Gastrocnemius medialis (tissue), 4 donors: Measurements from ENCODE around the gene VIP. TPM values are rescaled to one million over a fixed set of nuclear protein-coding genes. Genes with fewer than 3 reads are reported as not detected.
A peak's percentile ranks its signal among the peaks of the same experiment; 100 is the strongest.
"Not testable (repeated sequence)": the region's sequence is repeated elsewhere in the genome, so short reads cannot be mapped to it uniquely, and the experiment has no call there.

Source experiments
- ATAC-seq, 2 donors: fragments of 150-250 bp; one replicate each; pipeline ENCODE4 v1.9.1; 2016
- DNase-seq, 2 donors: peaks; one replicate each; pipeline ENCODE4 v3.0.0-alpha.2; 2019
- H3K27ac ChIP-seq, 4 donors: fragments of 200-600 bp; sonication (generic); 1 replicate in 1 of 4; 2 replicates in 3 of 4; pipeline ENCODE4 v1.5.1; 2016 to 2018; ENCODE audit warnings: mild to moderate bottlenecking in 2 of 4, moderate library complexity in 1 of 4
- H3K27me3 ChIP-seq, 3 donors: fragments of 200-600 bp; sonication (generic) in 2 of 3; 1 replicate in 1 of 3; 2 replicates in 2 of 3; pipeline versions ENCODE4 v1.5.1 to v1.6.0; 2016 to 2019; ENCODE audit warnings: mild to moderate bottlenecking in 1 of 3, moderate library complexity in 1 of 3
- H3K36me3 ChIP-seq, 2 donors: fragments of 200-600 bp; sonication (generic) in 1 of 2; one replicate each; pipeline ENCODE4 v1.5.1; 2017 to 2018
- H3K4me1 ChIP-seq, 2 donors: fragments of 200-600 bp; sonication (generic) in 1 of 2; one replicate each; pipeline ENCODE4 v1.5.1; 2016 to 2017; ENCODE audit warnings: mild to moderate bottlenecking in 2 of 2
- H3K4me3 ChIP-seq, 4 donors: fragments of 200-600 bp; sonication (generic) in 3 of 4; 1 replicate in 1 of 4; 2 replicates in 3 of 4; pipeline ENCODE4 v1.5.1; 2016 to 2019; ENCODE audit warnings: mild to moderate bottlenecking in 2 of 4
- H3K9me3 ChIP-seq, 3 donors: fragments of 200-600 bp; sonication (generic) in 2 of 3; 1 replicate in 1 of 3; 2 replicates in 2 of 3; pipeline ENCODE4 v1.5.1; 2016 to 2019
- CTCF ChIP-seq, 5 experiments: fragments of 450-650 bp in 3 of 5; fragments of 200-600 bp in 2 of 5; sonication (generic) in 2 of 5; IDR thresholded peaks in 4 of 5; conservative IDR thresholded peaks in 1 of 5; 1 replicate in 4 of 5; 2 replicates in 1 of 5; pipeline ENCODE4 v1.5.1; 2016 to 2019; ENCODE audit warnings: antibody characterized with exemption in 5 of 5, mild to moderate bottlenecking in 3 of 5, moderate library complexity in 3 of 5
- POLR2A ChIP-seq, 2 donors: fragments of 450-650 bp; IDR thresholded peaks; one replicate each; pipeline ENCODE4 v1.6.1; 2017; ENCODE audit warnings: antibody characterized with exemption in 2 of 2, mild to moderate bottlenecking in 2 of 2, moderate library complexity in 2 of 2
- in situ Hi-C, 4 donors: fragments of 200-750 bp; cut with MboI; loops; one replicate each; pipeline versions ENCODE4 v1.15.0 to v1.8.0; 2017; ENCODE audit warnings: low sequenced_read_pairs in 4 of 4
- intact Hi-C: fragments of 100-400 bp; cut with DNase I; formaldehyde crosslinking; loops from one replicate; pipeline ENCODE4 v1.15.1; 2023; ENCODE audit warnings: low total_unique reads
- total RNA-seq, 4 donors: library from RNA; depleted of rRNA; stranded (reverse); fragments of >200 nt; gene quantifications; one replicate each; pipeline versions ENCODE4 v1.1.0 to v1.2.3, GENCODE V29; 2016

VIP gene
- total RNA-seq = under 1 TPM in 1 of 4 donors, not detected in 3; 0.88 TPM

DNA sequence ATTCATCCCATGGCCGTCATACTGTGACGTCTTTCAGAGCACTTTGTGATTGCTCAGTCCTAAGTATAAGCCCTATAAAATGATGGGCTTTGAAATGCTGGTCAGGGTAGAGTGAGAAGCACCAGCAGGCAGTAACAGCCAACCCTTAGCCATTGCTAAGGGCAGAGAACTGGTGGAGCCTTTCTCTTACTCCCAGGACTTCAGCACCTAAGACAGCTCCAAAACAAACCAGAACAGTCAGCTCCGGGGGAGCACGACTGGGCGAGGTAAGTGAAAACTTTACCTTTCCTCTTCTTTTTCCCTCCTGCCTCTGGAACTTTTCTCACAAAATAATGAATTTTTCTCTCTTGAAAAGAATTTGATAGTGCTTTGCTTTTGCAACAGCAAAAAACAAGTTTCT lies at the start of gene VIP:
VIP (plus strand) TSS at position 104 of the 400 bp plus-strand sequence. CDS start 1,381 bp downstream, outside the sequence.
- Histone ChIP-seq H3K27ac (no peak within 1 kb of the TSS), H3K27me3 (no peaks in the 10 kb centered on the region), H3K9me3 (no peaks in the 10 kb centered on the region), H3K4me3 (no peak within 1 kb of the TSS), H3K4me1 (no peaks in the 10 kb centered on the region), H3K36me3 (no peaks in the 10 kb centered on the region)
- ATAC-seq (no peak), DNase-seq (no peak)
- intact Hi-C loops = no loop called here
- TF ChIP-seq POLR2A (IDR thresholded peaks at IDR 0.05) (no peak), CTCF (IDR thresholded peaks at IDR 0.05 in 4 of 5, conservative IDR thresholded peaks at IDR 0.05 in 1 of 5) (no peak)
- in situ Hi-C loops = no loop called here

GRCh38 chr6:152701081-152701862 lies 49.3 kb upstream of the VIP start:
- peak overlapping the region; percentile 21 to 72 (median 60) for H3K27ac ChIP-seq
- H3K4me1 ChIP-seq = peaks cover 0 to 7% of the 10 kb centered on the region in 2 donors
- no peaks in the 10 kb centered on the region for H3K27me3 ChIP-seq
- DNase-seq (no peak), ATAC-seq (no peak)
- H3K4me3 ChIP-seq = peak overlapping the region; percentile 20 to 43 (median 28)
- in situ Hi-C loops = no loop called here
- H3K9me3 ChIP-seq = no peaks in the 10 kb centered on the region
- intact Hi-C loops = no loop called here
- no peaks in the 10 kb centered on the region for H3K36me3 ChIP-seq
- TF ChIP-seq CTCF (IDR thresholded peaks at IDR 0.05 in 4 of 5, conservative IDR thresholded peaks at IDR 0.05 in 1 of 5) (no peak), POLR2A (IDR thresholded peaks at IDR 0.05) (no peak)

DNA sequence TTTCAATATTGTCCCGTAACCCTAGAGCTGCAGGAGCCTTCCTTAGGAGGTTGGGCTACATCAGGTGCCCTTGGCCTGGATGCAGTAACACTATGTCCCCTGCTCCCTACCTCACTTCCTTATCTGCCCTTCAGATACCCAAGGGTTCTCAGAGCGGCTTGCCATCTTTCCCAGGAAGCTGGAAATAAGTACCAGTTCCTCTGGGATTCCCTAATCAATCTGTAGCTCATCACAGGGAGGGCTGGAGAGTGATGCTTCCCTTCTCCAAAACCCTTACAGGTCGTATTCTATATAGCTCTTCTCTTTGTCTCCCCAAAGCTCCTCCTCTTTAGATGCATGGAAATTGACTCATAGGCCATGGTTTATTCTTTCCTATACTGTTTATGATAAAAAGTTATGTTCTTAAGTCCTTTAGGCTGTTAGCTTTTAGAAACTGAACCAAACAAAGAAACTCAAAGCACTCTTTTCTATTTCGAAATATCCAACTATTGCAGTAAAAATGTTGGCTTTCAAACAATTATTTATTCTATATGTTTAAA lies 48.7 kb upstream of the VIP start:
- Histone ChIP-seq H3K27me3 (no peaks in the 10 kb centered on the region), H3K4me3 (peak overlapping the region in 2 of 4 donors; percentile 16 to 43), H3K4me1 (peaks cover 0 to 7% of the 10 kb centered on the region in 2 donors), H3K9me3 (no peaks in the 10 kb centered on the region), H3K36me3 (no peaks in the 10 kb centered on the region), H3K27ac (peak overlapping the region in 3 of 4 donors; percentile 55 to 72 (median 65))
- in situ Hi-C loops (no loop called here), intact Hi-C loops (no loop called here)
- DNase-seq (no peak), ATAC-seq (no peak)
- TF ChIP-seq POLR2A (IDR thresholded peaks at IDR 0.05) (no peak), CTCF (IDR thresholded peaks at IDR 0.05 in 4 of 5, conservative IDR thresholded peaks at IDR 0.05 in 1 of 5) (no peak)

GRCh38 chr6:152703750-152704149 lies 46.8 kb upstream of the VIP start:
- in situ Hi-C loops, DNase-seq, H3K36me3 ChIP-seq, H3K27me3 ChIP-seq, H3K4me3 ChIP-seq, intact Hi-C loops, H3K9me3 ChIP-seq, H3K4me1 ChIP-seq, ATAC-seq, H3K27ac ChIP-seq: not testable (repeated sequence)

- DNase-seq (no peak), ATAC-seq (no peak)
- H3K9me3 ChIP-seq = no peaks in the 10 kb centered on the region
- peaks cover 0 to 7% of the 10 kb centered on the region in 2 donors for H3K4me1 ChIP-seq
- H3K36me3 ChIP-seq = no peaks in the 10 kb centered on the region
- H3K27ac ChIP-seq = no peak overlapping the region
- TF ChIP-seq POLR2A (IDR thresholded peaks at IDR 0.05) (no peak), CTCF (IDR thresholded peaks at IDR 0.05 in 4 of 5, conservative IDR thresholded peaks at IDR 0.05 in 1 of 5) (no peak)
- in situ Hi-C loops = no loop called here
- no peaks in the 10 kb centered on the region for H3K27me3 ChIP-seq
- no peak overlapping the region for H3K4me3 ChIP-seq
- intact Hi-C loops = no loop called here
These were observed 45.3 kb upstream of the VIP start for GRCh38 chr6:152705327-152705726.
